GM23338 (cell line): ENCODE measurements around the gene IL1R1. TPM values are rescaled to one million over a fixed set of nuclear protein-coding genes. Genes with fewer than 3 reads are reported as not detected.

Experiments used
- ATAC-seq: fragments of 200-7000 bp; cut with Tn5 transposase; 3 replicates; pipeline ENCODE4 v1.9.1; 2020
- DNase-seq: peaks from one replicate; pipeline ENCODE4 v3.0.0-alpha.2; 2015; ENCODE audit warnings: low spot score
- H2AFZ ChIP-seq: fragments of 200-600 bp; sonication (generic); 2 replicates; pipeline ENCODE4 v1.8.0; 2016; ENCODE audit warnings: antibody characterized with exemption, mild to moderate bottlenecking, moderate library complexity
- H3F3A ChIP-seq: fragments of 200-600 bp; sonication (generic); replicated peaks from 2 replicates; pipeline ENCODE4 v1.8.0; 2017; ENCODE audit warnings: antibody characterized with exemption, mixed run types, low read depth
- H3K27ac ChIP-seq: fragments of 200-600 bp; sonication (generic); 2 replicates; pipeline ENCODE4 v1.6.1; 2016; ENCODE audit warnings: low read depth
- H3K27me3 ChIP-seq: fragments of 200-600 bp; sonication (generic); 2 replicates; pipeline ENCODE4 v1.8.0; 2016; ENCODE audit warnings: mild to moderate bottlenecking, mixed run types, moderate library complexity; ENCODE audit not compliant: insufficient read depth
- H3K36me3 ChIP-seq: fragments of 200-600 bp; sonication (generic); 2 replicates; pipeline ENCODE4 v1.8.0; 2016; ENCODE audit warnings: mild to moderate bottlenecking; ENCODE audit not compliant: insufficient read depth
- H3K4me1 ChIP-seq: fragments of 200-600 bp; sonication (generic); 2 replicates; pipeline ENCODE4 v1.8.0; 2016; ENCODE audit warnings: mild to moderate bottlenecking, moderate library complexity; ENCODE audit not compliant: insufficient read depth
- H3K4me2 ChIP-seq: fragments of 200-600 bp; sonication (generic); 2 replicates; pipeline ENCODE4 v1.7.1; 2017; ENCODE audit warnings: mixed run types
- H3K4me3 ChIP-seq: fragments of 200-600 bp; sonication (generic); 2 replicates; pipeline ENCODE4 v1.6.1; 2016; ENCODE audit warnings: mixed run types
- H3K79me2 ChIP-seq: fragments of 200-600 bp; sonication (generic); replicated peaks from 2 replicates; pipeline ENCODE4 v1.8.0; 2017; ENCODE audit warnings: mild to moderate bottlenecking; ENCODE audit not compliant: insufficient read depth
- H3K9me2 ChIP-seq: fragments of 200-600 bp; sonication (generic); 2 replicates; pipeline ENCODE4 v1.8.0; 2017; ENCODE audit not compliant: insufficient read depth
- H4K20me1 ChIP-seq: fragments of 200-600 bp; sonication (generic); replicated peaks from 2 replicates; pipeline ENCODE4 v1.8.0; 2017; ENCODE audit warnings: mild to moderate bottlenecking; ENCODE audit not compliant: insufficient read depth
- H3K27ac Mint-ChIP-seq: 2 replicates; pipeline ENCODE4 v1.8.0; 2020; ENCODE audit warnings: inconsistent platforms, mild to moderate bottlenecking, moderate library complexity, mixed read lengths
- H3K27me3 Mint-ChIP-seq: 3 replicates; pipeline ENCODE4 v1.8.0; 2022; ENCODE audit warnings: low read depth, mild to moderate bottlenecking, moderate library complexity, mixed read lengths, inconsistent platforms; ENCODE audit not compliant: insufficient read depth, poor library complexity
- H3K36me3 Mint-ChIP-seq: 3 replicates; pipeline ENCODE4 v1.8.0; 2021; ENCODE audit warnings: low read depth, mild to moderate bottlenecking, inconsistent platforms, moderate library complexity, mixed read lengths
- H3K4me1 Mint-ChIP-seq: 3 replicates; pipeline ENCODE4 v1.8.0; 2020; ENCODE audit warnings: mild to moderate bottlenecking, inconsistent platforms, mixed read lengths
- H3K4me3 Mint-ChIP-seq: 3 replicates; pipeline ENCODE4 v1.8.0; 2021; ENCODE audit warnings: moderate library complexity, mild to moderate bottlenecking, inconsistent platforms, mixed read lengths
- H3K9me3 Mint-ChIP-seq: 3 replicates; pipeline ENCODE4 v1.8.0; 2020; ENCODE audit warnings: moderate library complexity, mild to moderate bottlenecking, inconsistent platforms, mixed read lengths
- EZH2phosphoT487 ChIP-seq: fragments of 200-600 bp; sonication (generic); IDR thresholded peaks from one replicate; pipeline ENCODE4 v1.8.1; 2018; ENCODE audit warnings: antibody characterized with exemption; ENCODE audit not compliant: unreplicated experiment
- POLR2AphosphoS5 ChIP-seq: IDR thresholded peaks from 2 replicates; pipeline ENCODE4 v1.6.1; 2016; ENCODE audit warnings: antibody characterized with exemption, low read depth
- STAT1 ChIP-seq: IDR thresholded peaks from one replicate; pipeline ENCODE4 v1.6.1; 2016; ENCODE audit warnings: antibody characterized with exemption; ENCODE audit not compliant: unreplicated experiment
- polyA plus RNA-seq: library from polyadenylated mRNA; unstranded; fragments of >200 nt; fragmentation: Nextera tagmentation; extraction: Ambion mirVana; gene quantifications from 2 replicates; pipeline ENCODE4 v1.2.1, GENCODE V29; 2016
- total RNA-seq: library from RNA; depleted of rRNA; stranded (reverse); fragments of >200 nt; shearing (Covaris generic); gene quantifications from 2 replicates; pipeline ENCODE4 v1.2.3, GENCODE V29; 2014
- TF ChIP-seq, protein P1 (sequence below): fragments of 250-450 bp; sonication (Bioruptor Pico); IDR thresholded peaks from 2 replicates; pipeline ENCODE4 v1.5.0; 2020; ENCODE audit warnings: mild to moderate bottlenecking, moderate library complexity
- TF ChIP-seq, protein P2 (sequence below), 2 experiments: fragments of 200-600 bp in 1 of 2; sonication (generic) in 1 of 2; conservative IDR thresholded peaks; 2 replicates each; pipeline versions ENCODE4 v1.5.1 to v1.6.1; 2016 to 2017; ENCODE audit warnings: antibody characterized with exemption in 2 of 2, low read depth in 2 of 2, mild to moderate bottlenecking in 2 of 2, moderate library complexity in 1 of 2

The IL1R1 gene
- total and polyA plus RNA-seq, 2 experiments from 2014 or later = 0.17 TPM; not detected in 1

DNA sequence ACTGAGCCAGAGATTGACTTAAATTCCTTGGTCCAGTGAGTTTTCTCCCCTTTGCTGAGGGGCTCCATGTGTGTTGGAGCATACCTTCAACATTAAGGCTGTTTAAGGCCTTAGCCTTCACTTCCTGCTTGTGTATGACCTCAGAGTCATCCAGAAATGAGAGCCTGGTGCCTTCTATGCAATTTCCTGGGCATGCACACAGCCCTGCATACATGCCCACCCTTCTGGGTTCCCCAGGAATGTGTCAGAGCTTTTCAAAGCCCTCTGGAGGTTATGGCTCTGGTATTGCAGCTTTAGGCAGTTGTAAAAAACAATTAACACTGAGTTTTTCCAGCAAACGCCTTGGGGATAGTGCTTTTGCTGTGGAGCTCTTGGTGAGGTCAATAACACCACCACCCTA is 16.7 kb downstream of the IL1R1 start (continued):
- TF ChIP-seq STAT1 = no peak
- TF ChIP-seq, protein P1, sequence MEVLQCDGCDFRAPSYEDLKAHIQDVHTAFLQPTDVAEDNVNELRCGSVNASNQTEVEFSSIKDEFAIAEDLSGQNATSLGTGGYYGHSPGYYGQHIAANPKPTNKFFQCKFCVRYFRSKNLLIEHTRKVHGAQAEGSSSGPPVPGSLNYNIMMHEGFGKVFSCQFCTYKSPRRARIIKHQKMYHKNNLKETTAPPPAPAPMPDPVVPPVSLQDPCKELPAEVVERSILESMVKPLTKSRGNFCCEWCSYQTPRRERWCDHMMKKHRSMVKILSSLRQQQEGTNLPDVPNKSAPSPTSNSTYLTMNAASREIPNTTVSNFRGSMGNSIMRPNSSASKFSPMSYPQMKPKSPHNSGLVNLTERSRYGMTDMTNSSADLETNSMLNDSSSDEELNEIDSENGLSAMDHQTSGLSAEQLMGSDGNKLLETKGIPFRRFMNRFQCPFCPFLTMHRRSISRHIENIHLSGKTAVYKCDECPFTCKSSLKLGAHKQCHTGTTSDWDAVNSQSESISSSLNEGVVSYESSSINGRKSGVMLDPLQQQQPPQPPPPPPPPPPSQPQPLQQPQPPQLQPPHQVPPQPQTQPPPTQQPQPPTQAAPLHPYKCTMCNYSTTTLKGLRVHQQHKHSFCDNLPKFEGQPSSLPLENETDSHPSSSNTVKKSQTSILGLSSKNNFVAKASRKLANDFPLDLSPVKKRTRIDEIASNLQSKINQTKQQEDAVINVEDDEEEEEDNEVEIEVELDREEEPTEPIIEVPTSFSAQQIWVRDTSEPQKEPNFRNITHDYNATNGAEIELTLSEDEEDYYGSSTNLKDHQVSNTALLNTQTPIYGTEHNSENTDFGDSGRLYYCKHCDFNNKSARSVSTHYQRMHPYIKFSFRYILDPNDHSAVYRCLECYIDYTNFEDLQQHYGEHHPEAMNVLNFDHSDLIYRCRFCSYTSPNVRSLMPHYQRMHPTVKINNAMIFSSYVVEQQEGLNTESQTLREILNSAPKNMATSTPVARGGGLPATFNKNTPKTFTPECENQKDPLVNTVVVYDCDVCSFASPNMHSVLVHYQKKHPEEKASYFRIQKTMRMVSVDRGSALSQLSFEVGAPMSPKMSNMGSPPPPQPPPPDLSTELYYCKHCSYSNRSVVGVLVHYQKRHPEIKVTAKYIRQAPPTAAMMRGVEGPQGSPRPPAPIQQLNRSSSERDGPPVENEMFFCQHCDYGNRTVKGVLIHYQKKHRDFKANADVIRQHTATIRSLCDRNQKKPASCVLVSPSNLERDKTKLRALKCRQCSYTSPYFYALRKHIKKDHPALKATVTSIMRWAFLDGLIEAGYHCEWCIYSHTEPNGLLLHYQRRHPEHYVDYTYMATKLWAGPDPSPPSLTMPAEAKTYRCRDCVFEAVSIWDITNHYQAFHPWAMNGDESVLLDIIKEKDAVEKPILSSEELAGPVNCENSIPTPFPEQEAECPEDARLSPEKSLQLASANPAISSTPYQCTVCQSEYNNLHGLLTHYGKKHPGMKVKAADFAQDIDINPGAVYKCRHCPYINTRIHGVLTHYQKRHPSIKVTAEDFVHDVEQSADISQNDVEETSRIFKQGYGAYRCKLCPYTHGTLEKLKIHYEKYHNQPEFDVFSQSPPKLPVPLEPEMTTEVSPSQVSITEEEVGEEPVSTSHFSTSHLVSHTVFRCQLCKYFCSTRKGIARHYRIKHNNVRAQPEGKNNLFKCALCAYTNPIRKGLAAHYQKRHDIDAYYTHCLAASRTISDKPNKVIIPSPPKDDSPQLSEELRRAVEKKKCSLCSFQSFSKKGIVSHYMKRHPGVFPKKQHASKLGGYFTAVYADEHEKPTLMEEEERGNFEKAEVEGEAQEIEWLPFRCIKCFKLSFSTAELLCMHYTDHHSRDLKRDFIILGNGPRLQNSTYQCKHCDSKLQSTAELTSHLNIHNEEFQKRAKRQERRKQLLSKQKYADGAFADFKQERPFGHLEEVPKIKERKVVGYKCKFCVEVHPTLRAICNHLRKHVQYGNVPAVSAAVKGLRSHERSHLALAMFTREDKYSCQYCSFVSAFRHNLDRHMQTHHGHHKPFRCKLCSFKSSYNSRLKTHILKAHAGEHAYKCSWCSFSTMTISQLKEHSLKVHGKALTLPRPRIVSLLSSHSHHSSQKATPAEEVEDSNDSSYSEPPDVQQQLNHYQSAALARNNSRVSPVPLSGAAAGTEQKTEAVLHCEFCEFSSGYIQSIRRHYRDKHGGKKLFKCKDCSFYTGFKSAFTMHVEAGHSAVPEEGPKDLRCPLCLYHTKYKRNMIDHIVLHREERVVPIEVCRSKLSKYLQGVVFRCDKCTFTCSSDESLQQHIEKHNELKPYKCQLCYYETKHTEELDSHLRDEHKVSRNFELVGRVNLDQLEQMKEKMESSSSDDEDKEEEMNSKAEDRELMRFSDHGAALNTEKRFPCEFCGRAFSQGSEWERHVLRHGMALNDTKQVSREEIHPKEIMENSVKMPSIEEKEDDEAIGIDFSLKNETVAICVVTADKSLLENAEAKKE (CRISPR knock-in tag) = no peak
- TF ChIP-seq POLR2AphosphoS5 = no peak

DNA sequence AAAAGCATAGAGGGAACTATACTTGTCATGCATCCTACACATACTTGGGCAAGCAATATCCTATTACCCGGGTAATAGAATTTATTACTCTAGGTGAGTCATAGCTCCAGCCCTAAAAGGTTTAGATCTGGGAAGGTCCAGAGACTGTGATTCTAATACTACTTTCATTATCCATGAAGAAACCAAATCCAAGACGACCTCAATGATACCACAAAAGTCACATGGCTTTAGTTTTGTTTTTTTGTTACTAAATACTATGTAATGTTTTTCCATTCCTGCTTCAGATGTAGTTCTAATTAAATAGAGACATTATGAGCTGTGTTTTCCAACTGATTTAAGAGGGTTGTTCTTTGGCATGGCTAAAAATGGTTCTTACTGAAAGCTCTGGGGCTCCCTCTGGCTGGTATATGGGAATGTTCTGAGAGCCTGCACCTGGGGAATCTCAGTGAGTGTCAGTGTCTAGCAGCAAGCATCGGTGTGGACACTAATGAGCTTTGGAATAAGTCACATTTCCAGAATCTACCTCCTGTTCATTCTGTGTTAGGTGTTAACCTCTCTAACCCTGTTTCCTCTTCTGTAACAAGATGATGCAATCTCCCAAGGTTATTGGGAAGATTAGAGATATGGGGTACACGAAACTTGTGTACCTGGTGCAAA is 23.8 kb downstream of the IL1R1 start:
- Mint-ChIP-seq H3K27me3 (no peaks in the 10 kb centered on the region), H3K4me1 (peaks cover 1% of the 10 kb centered on the region; the same call in 2 of the 3 replicates), H3K9me3 (no peaks in the 10 kb centered on the region), H3K4me3 (no peak overlapping the region), H3K36me3 (no peaks in the 10 kb centered on the region), H3K27ac (0 out of 2 replicates have a peak overlapping the region, but pooled peaks have one; percentile 21)
- Histone ChIP-seq H3K36me3 (no peaks in the 10 kb centered on the region), H2AFZ (no peak overlapping the region), H3K9me2 (no peaks in the 10 kb centered on the region), H3K79me2 (no peaks in the 10 kb centered on the region), H3F3A (no peaks in the 10 kb centered on the region), H3K27me3 (no peaks in the 10 kb centered on the region), H3K4me3 (no peak overlapping the region), H4K20me1 (no peaks in the 10 kb centered on the region), H3K4me1 (no peaks in the 10 kb centered on the region), H3K4me2 (no peak overlapping the region), H3K27ac (no peak overlapping the region)
- no peak for TF ChIP-seq EZH2phosphoT487
- TF ChIP-seq, protein P2, sequence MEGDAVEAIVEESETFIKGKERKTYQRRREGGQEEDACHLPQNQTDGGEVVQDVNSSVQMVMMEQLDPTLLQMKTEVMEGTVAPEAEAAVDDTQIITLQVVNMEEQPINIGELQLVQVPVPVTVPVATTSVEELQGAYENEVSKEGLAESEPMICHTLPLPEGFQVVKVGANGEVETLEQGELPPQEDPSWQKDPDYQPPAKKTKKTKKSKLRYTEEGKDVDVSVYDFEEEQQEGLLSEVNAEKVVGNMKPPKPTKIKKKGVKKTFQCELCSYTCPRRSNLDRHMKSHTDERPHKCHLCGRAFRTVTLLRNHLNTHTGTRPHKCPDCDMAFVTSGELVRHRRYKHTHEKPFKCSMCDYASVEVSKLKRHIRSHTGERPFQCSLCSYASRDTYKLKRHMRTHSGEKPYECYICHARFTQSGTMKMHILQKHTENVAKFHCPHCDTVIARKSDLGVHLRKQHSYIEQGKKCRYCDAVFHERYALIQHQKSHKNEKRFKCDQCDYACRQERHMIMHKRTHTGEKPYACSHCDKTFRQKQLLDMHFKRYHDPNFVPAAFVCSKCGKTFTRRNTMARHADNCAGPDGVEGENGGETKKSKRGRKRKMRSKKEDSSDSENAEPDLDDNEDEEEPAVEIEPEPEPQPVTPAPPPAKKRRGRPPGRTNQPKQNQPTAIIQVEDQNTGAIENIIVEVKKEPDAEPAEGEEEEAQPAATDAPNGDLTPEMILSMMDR (conservative IDR thresholded peaks at IDR 0.05; ENCODE audit: low read depth in 2 of 2) = peak; percentile 56 to 63
- ATAC-seq (peak; percentile 74), DNase-seq (peak; percentile 54)
